HG03103 (cell line): ENCODE measurements around the gene NCOA3.

Experiments used
- ATAC-seq: cut with Tn5 transposase; IDR thresholded peaks from one replicate; pipeline ENCODE4 v1.9.1; 2021; ENCODE audit warnings: low read depth; ENCODE audit not compliant: unreplicated experiment

Gene NCOA3

GRCh38 chr20:47691625-47692024 is 189.9 kb downstream of the NCOA3 start:
- ATAC-seq: no peak

GRCh38 chr20:47694021-47694818 is 192.5 kb downstream of the NCOA3 start:
- no peak for ATAC-seq

GRCh38 chr20:47696856-47697255 is 195.2 kb downstream of the NCOA3 start:
- ATAC-seq: no peak

- no peak for ATAC-seq
These were observed 196.5 kb downstream of the NCOA3 start for GRCh38 chr20:47698142-47698541.

- no peak for ATAC-seq
These were observed 198.1 kb downstream of the NCOA3 start for GRCh38 chr20:47699818-47700217.

- no peak for ATAC-seq
These were observed 198.6 kb downstream of the NCOA3 start for GRCh38 chr20:47700327-47700726.

- ATAC-seq: no peak
These were observed 199.9 kb downstream of the NCOA3 start for GRCh38 chr20:47701612-47702011.

GRCh38 chr20:47703748-47704147 is 202.1 kb downstream of the NCOA3 start:
- ATAC-seq: no peak

GRCh38 chr20:47704746-47705496 is 203.2 kb downstream of the NCOA3 start:
- ATAC-seq: no peak

- ATAC-seq: no peak
These were observed 203.8 kb downstream of the NCOA3 start for GRCh38 chr20:47705497-47705856.

- no peak for ATAC-seq
These were observed 204.7 kb downstream of the NCOA3 start for GRCh38 chr20:47706345-47706744.
